PC-3 (cell line): ENCODE data around the gene GRIN2A. TPM values are rescaled to one million over a fixed set of nuclear protein-coding genes. Genes with fewer than 3 reads are reported as not detected.

Source experiments
- ATAC-seq: fragments of 200-7000 bp; cut with Tn5 transposase; 2 replicates; pipeline ENCODE4 v1.9.1; 2020; ENCODE audit warnings: mild to moderate bottlenecking, moderate library complexity
- BruUV-seq: library from RNA; stranded (reverse); fragments of 400-500 nt; replicated peaks from 2 replicates; lab custom pipeline; 2021; lab: Mats Ljungman, UMichigan
- CTCF ChIA-PET: fragments of 300-600 bp; sonication (Branson Sonifier 250); formaldehyde crosslinking; loops from one replicate; lab custom pipeline; 2022; ENCODE audit warnings: antibody characterized with exemption; lab: Charles Lee
- POLR2A ChIA-PET: fragments of 300-600 bp; sonication (Branson Sonifier 250); formaldehyde crosslinking; loops from one replicate; lab custom pipeline; 2022; ENCODE audit warnings: antibody characterized with exemption; ENCODE audit not compliant: unreplicated experiment; lab: Charles Lee
- DNase-seq: peaks from one replicate; pipeline ENCODE4 v3.0.0-alpha.2; 2015
- H2AFZ ChIP-seq: fragments of 300-600 bp; sonication (generic); 2 replicates; pipeline ENCODE4 v1.6.0; 2016; ENCODE audit warnings: antibody characterized with exemption, low read length
- H3F3A ChIP-seq: fragments of 300-600 bp; sonication (generic); one replicate; pipeline ENCODE4 v1.6.0; 2017; ENCODE audit warnings: antibody characterized with exemption, low read length, control low read depth, mild to moderate bottlenecking; ENCODE audit not compliant: unreplicated experiment
- H3K27ac ChIP-seq: fragments of 300-600 bp; sonication (generic); 2 replicates; pipeline ENCODE4 v1.5.1; 2016; ENCODE audit warnings: mild to moderate bottlenecking, low read length
- H3K27me3 ChIP-seq: fragments of 300-600 bp; sonication (generic); 2 replicates; pipeline ENCODE4 v1.6.1; 2016; ENCODE audit warnings: low read length, mixed read lengths
- H3K36me3 ChIP-seq: fragments of 300-600 bp; sonication (generic); 2 replicates; pipeline ENCODE4 v1.6.1; 2016; ENCODE audit warnings: low read depth, mixed run types, low read length, mixed read lengths
- H3K4me1 ChIP-seq: fragments of 300-600 bp; sonication (generic); 2 replicates; pipeline ENCODE4 v1.5.1; 2016; ENCODE audit warnings: low read length; ENCODE audit not compliant: insufficient read depth
- H3K4me2 ChIP-seq: fragments of 300-600 bp; sonication (generic); 2 replicates; pipeline ENCODE4 v1.6.0; 2016; ENCODE audit warnings: low read length
- H3K4me3 ChIP-seq: fragments of 300-600 bp; sonication (generic); 2 replicates; pipeline ENCODE4 v1.5.1; 2016; ENCODE audit warnings: mild to moderate bottlenecking, low read length, mixed read lengths
- H3K79me2 ChIP-seq: fragments of 300-600 bp; sonication (generic); 2 replicates; pipeline ENCODE4 v1.6.1; 2017; ENCODE audit warnings: low read length, mixed read lengths
- H3K9ac ChIP-seq: fragments of 300-600 bp; sonication (generic); 2 replicates; pipeline ENCODE4 v1.6.0; 2016; ENCODE audit warnings: mild to moderate bottlenecking, low read length
- H3K9me2 ChIP-seq: fragments of 300-600 bp; sonication (generic); replicated peaks from 2 replicates; pipeline ENCODE4 v1.6.1; 2016; ENCODE audit warnings: mixed run types, low read length, mixed read lengths
- H3K9me3 ChIP-seq: fragments of 300-600 bp; sonication (generic); 2 replicates; pipeline ENCODE4 v1.6.1; 2016; ENCODE audit warnings: low read length, mixed read lengths
- H4K20me1 ChIP-seq: fragments of 300-600 bp; sonication (generic); 2 replicates; pipeline ENCODE4 v1.6.1; 2016; ENCODE audit warnings: low read length, mixed read lengths
- CTCF ChIP-seq: fragments of 300-600 bp; sonication (generic); conservative IDR thresholded peaks from 2 replicates; pipeline ENCODE4 v1.5.1; 2017; ENCODE audit warnings: antibody characterized with exemption, low read depth, mild to moderate bottlenecking, low read length
- EZH2 ChIP-seq: fragments of 300-600 bp; sonication (generic); IDR thresholded peaks from one replicate; pipeline ENCODE4 v1.6.1; 2017; ENCODE audit warnings: antibody characterized with exemption, mild to moderate bottlenecking, low read length; ENCODE audit not compliant: unreplicated experiment
- EZH2phosphoT487 ChIP-seq: fragments of 300-600 bp; sonication (generic); IDR thresholded peaks from 2 replicates; pipeline ENCODE4 v1.6.1; 2018; ENCODE audit warnings: mild to moderate bottlenecking, antibody characterized with exemption, low read length, borderline replicate concordance
- intact Hi-C: fragments of 100-400 bp; cut with micrococcal nuclease; formaldehyde crosslinking; loops from 2 replicates; pipeline ENCODE4 v1.9.0; 2023
- total RNA-seq: library from RNA; depleted of rRNA; stranded (reverse); fragments of >200 nt; gene quantifications from 2 replicates; pipeline ENCODE4 v1.2.3, GENCODE V29; 2014

Gene GRIN2A
- total RNA-seq, 1 experiment from 2014 or later: 0.04 TPM

GRCh38 chr16:9906218-9906617, 276.0 kb downstream of the GRIN2A start:
- no peak overlapping the region for H2AFZ ChIP-seq
- BruUV-seq: no TSS peak
- no peaks in the 10 kb centered on the region for H3K4me1 ChIP-seq
- no peaks in the 10 kb centered on the region for H4K20me1 ChIP-seq
- H3K4me3 ChIP-seq: no peak overlapping the region
- H3K9me3 ChIP-seq: no peaks in the 10 kb centered on the region
- no peak overlapping the region for H3K27ac ChIP-seq
- no peak overlapping the region for H3K9ac ChIP-seq
- no peaks in the 10 kb centered on the region for H3K9me2 ChIP-seq
- ChIA-PET CTCF (no interaction called here), POLR2A (no interaction called here)
- no peaks in the 10 kb centered on the region for H3F3A ChIP-seq
- ATAC-seq (no peak), DNase-seq (no peak)
- peaks cover 6% of the 10 kb centered on the region; the same call in 1 of the 2 replicates for H3K27me3 ChIP-seq
- H3K4me2 ChIP-seq: no peak overlapping the region
- H3K36me3 ChIP-seq: no peaks in the 10 kb centered on the region
- TF ChIP-seq EZH2phosphoT487 (no peak), CTCF (no peak), EZH2 (no peak)
- intact Hi-C loops: no loop called here
- no peaks in the 10 kb centered on the region for H3K79me2 ChIP-seq

GRCh38 chr16:9904526-9904925, 277.7 kb downstream of the GRIN2A start:
- H3K79me2 ChIP-seq: no peaks in the 10 kb centered on the region
- H3K4me3 ChIP-seq: no peak overlapping the region
- H4K20me1 ChIP-seq: no peaks in the 10 kb centered on the region
- no peaks in the 10 kb centered on the region for H3F3A ChIP-seq
- H3K27ac ChIP-seq: no peak overlapping the region
- DNase-seq (no peak), ATAC-seq (no peak)
- no peak overlapping the region for H3K9ac ChIP-seq
- CTCF ChIA-PET: no interaction called here
- no peak overlapping the region for H2AFZ ChIP-seq
- no peak for TF ChIP-seq EZH2
- TF ChIP-seq EZH2phosphoT487: no peak
- TF ChIP-seq CTCF: no peak
- BruUV-seq: no TSS peak
- H3K27me3 ChIP-seq: peaks cover 16% of the 10 kb centered on the region
- no peaks in the 10 kb centered on the region for H3K36me3 ChIP-seq
- H3K9me2 ChIP-seq: no peaks in the 10 kb centered on the region
- no peaks in the 10 kb centered on the region for H3K9me3 ChIP-seq
- no peaks in the 10 kb centered on the region for H3K4me1 ChIP-seq
- intact Hi-C loops: no loop called here
- POLR2A ChIA-PET: no interaction called here
- H3K4me2 ChIP-seq: no peak overlapping the region

- Histone ChIP-seq H3K27ac (no peak overlapping the region), H3K4me1 (no peaks in the 10 kb centered on the region), H3F3A (no peaks in the 10 kb centered on the region), H3K27me3 (peaks cover 17% of the 10 kb centered on the region), H3K4me3 (no peak overlapping the region), H3K9ac (no peak overlapping the region), H3K4me2 (no peak overlapping the region), H3K79me2 (no peaks in the 10 kb centered on the region), H2AFZ (no peak overlapping the region), H4K20me1 (no peaks in the 10 kb centered on the region), H3K9me3 (no peaks in the 10 kb centered on the region), H3K36me3 (no peaks in the 10 kb centered on the region), H3K9me2 (no peaks in the 10 kb centered on the region)
- CTCF ChIA-PET: no interaction called here
- intact Hi-C loops: no loop called here
- DNase-seq (no peak), ATAC-seq (no peak)
- POLR2A ChIA-PET: no interaction called here
- TF ChIP-seq EZH2 (no peak), EZH2phosphoT487 (no peak), CTCF (no peak)
- BruUV-seq: no TSS peak
These were observed 281.7 kb downstream of the GRIN2A start for GRCh38 chr16:9900576-9900975.
